UCSD-AML1 (cell line): ENCODE measurements around the gene METAP1.
"Not testable (repeated sequence)": the region's sequence is repeated elsewhere in the genome, so short reads cannot be mapped to it uniquely, and the experiment has no call there.

Experiments
- DNase-seq: peaks from one replicate; lab custom pipeline; 2025; ENCODE audit not compliant: unreplicated experiment; lab: John Stamatoyannopoulos, UW

Gene METAP1

GRCh38 chr4:99054428-99054994, 59.0 kb downstream of the METAP1 start:
- DNase-seq, result no peak

GRCh38 chr4:99058228-99058627, 62.7 kb downstream of the METAP1 start:
- DNase-seq, result no peak

- DNase-seq, result no peak
Observed at GRCh38 chr4:99059550-99059949, 64.0 kb downstream of the METAP1 start.

- no peak for DNase-seq
Observed at GRCh38 chr4:99061048-99061700, 65.7 kb downstream of the METAP1 start.

DNA sequence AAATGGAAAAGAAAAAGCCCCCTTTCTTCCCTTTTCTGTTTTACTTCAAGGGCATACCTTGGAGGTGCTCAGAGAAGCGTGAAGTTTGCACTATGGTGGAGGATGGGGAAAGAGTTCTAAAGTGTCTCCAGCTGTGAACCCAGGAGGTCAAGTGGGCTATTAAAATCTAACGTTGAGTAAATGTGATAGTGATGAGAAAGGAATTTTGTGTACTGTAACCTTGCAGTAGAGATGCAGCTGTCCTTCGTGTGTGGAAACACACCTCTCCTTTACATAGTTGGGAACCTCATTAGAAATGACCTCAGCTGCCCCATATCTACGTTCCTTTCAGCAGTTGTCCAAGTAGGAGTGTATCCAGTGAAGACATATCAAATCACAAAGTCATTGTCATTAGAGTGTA, 66.6 kb downstream of the METAP1 start:
- DNase-seq, result no peak

GRCh38 chr4:99065521-99065920, 70.0 kb downstream of the METAP1 start:
- DNase-seq, result not testable (repeated sequence)

DNA sequence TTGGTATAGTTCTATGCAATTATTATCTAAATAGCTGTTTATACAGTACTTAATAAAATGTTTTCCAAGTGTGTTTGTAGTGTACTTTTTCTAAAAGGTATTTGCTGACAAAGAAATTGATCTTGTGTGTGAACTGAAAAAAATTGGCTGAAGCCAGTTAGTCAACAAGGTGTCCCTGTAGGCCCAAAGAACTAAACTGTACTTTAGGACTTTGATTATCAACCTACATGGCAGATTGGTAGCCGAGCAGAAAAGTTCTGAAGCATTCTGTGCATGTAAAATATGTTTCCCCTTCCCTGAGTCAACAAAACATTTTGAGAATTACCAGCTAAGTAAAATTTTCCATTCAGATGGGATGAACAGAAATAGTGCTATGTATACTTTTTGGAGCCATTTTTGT, 72.1 kb downstream of the METAP1 start:
- no peak for DNase-seq

DNA sequence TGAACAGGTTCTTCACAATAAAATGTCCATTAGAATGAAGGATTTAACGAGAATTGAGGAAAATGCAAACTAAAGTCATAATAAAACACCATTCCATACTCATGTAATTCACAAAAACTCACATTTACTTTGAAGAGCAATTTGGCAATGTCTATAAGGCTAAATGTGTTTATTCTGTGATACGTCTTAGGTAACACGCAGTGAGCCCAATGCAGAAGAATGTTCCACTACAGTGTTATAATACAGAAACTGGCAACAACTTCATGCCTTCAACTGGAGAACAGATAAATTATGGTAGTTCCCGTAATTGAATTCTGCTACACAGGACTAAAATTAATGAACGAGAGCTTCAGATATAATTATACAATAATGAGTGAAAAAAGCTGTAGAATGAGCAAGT, 75.6 kb downstream of the METAP1 start:
- no peak for DNase-seq

DNA sequence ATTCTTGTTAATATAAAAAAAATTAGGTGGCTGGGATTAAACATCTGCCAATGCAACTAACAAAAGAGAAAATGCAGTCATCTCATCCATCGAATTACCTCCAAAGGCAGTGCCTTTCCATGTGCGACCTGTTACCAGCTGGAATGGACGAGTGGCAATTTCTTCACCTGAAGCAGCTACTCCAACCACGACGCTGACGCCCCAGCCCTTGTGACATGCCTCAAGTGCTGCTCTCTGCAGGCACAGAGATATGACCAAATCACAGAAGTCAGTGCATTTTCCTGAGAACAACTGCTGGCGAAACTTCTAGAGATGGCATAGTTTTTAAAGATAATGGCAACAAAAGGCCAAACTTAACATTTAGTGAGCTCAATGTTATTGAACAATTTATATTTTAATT, 79.3 kb downstream of the METAP1 start:
- DNase-seq, result no peak

DNA sequence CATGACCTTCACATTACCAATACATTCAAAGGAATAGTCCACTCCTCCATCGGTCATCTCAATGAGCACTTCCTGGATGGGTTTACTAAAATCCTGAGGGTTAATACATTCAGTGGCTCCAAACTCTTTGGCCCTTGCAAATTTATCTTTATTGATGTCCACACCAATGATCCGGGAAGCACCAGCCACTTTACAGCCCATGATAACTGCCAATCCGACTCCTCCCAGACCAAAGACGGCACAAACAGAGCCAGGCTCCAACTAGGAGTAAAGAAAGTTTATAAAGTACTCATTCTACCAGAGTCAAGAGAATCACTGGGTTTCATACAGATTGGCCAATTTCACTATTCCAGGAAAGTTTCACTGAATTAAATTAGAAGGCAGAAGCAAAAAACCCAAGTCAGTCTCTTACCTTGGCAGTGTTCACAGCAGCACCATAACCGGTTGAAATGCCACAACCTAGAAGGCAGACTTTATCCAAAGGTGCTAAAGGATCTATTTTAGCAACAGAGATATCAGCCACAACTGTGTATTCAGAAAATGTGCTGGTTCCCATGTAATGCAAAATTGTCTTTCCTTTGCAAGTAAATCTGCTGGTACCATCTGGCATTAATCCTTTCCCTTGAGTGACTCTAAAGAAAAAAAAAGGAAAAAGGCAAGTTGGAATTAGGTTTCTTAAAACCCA, 80.9 kb downstream of the METAP1 start:
- DNase-seq, result no peak

DNA sequence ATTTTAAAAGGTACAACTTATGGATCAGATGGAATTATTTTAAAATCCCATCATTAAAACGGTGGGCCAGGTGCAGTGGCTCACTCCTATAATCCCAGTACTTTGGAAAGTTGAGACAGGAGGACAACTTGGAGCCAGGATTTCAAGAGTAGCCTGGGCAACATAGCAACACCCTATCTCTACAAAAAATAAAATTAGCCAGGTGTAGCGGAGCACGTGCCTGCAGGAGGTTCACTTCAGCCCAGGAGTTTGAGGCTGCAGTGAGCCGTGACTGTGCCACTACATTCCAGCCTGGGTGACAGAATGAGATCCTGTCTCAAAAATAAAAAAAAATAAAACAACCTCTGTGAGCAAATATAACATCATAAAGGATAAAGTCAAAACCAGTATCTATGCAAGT, 81.7 kb downstream of the METAP1 start:
- DNase-seq, result no peak

GRCh38 chr4:99078336-99078735, 82.8 kb downstream of the METAP1 start:
- DNase-seq, result no peak

- no peak for DNase-seq
Observed at GRCh38 chr4:99078931-99079624, 83.6 kb downstream of the METAP1 start.

GRCh38 chr4:99079625-99080295, 84.2 kb downstream of the METAP1 start:
- no peak for DNase-seq

- DNase-seq, result not testable (repeated sequence)
Observed at GRCh38 chr4:99080869-99081268, 85.3 kb downstream of the METAP1 start.

DNA sequence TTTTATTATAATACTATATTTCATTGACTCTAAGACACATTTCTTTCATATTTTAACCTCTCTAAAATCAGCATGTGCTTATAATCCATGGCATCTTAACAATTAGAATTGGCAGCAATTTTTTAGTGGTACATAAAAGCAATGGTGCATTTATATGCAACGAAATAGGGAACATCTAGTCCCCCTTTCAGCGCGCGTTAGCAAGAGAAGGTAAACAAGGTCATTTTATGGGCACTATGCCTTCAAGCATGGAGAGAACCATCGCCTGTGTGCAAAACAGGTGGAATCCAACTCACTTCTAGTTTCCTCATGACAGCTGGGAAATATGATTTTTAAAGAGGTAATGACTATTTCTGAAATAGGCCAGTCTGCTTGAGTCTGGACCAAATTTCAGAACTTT, 86.7 kb downstream of the METAP1 start:
- no peak for DNase-seq

GRCh38 chr4:99084595-99084994, 89.1 kb downstream of the METAP1 start:
- DNase-seq, result no peak

- no peak for DNase-seq
Observed at GRCh38 chr4:99088023-99088449, 92.5 kb downstream of the METAP1 start.

DNA sequence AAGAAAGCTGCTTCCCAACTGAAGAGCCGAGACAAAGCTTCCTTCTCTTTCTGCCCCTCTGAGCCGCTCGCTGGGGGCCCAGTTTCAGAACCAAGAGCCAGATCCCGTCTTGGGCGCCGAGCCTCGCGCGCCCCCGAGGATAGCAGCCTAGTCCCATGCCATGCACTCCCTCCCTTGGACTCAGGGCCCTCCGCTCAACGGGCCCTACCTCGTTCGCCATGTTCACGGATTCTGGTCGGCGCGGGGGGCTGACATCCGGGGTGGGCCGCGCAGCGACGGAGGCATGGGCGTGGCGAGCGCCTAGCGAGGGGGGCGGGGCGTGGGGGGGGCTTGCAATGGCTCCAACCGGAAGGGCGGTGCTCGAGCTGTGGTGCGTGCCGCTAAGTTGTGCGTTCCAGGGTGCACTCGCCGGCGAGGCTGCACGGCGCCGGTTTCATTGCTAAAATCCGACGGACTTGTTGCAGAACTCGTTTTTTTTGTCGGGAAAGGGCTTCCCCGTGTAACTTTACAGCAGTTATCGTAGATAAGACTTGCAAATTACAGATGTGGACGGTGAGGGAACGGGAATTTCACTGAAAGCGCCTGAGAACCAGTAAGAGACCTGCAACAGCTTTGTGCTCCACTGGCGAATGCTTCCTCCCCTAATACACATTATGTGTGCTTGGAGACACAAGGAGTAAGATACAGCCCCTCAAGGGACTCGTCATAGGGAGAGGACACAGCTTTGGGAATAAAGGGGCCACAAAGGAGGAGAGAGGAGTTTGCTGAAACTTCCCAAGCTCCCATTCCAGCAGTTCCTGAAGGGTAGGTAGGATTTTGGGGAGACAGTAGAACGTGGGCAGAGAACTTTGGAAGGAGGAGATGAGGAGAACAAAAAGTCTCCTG, 93.2 kb downstream of the METAP1 start, which contains the start of gene ADH5:
Gene ADH5 (minus strand): TSS at position 308 of the 885 bp plus-strand sequence. CDS start 88 bp downstream, at position 220.
- peak; percentile 89 for DNase-seq
